SU-DHL-6 (cell line): ENCODE results near the gene CD1E.

ENCODE experiments used
- H2AFZ ChIP-seq: fragments of 200-600 bp; sonication (generic); 2 replicates; pipeline ENCODE4 v1.6.1; 2014; ENCODE audit warnings: low read depth, mild to moderate bottlenecking, moderate library complexity, mixed read lengths, antibody characterized with exemption, low read length; ENCODE audit not compliant: severe bottlenecking
- H3F3A ChIP-seq: fragments of 200-600 bp; shearing (Covaris generic); 2 replicates; pipeline ENCODE4 v1.6.0; 2016; ENCODE audit warnings: antibody characterized with exemption, mild to moderate bottlenecking; ENCODE audit not compliant: insufficient read depth
- H3K27ac ChIP-seq: fragments of 200-600 bp; sonication (generic); 2 replicates; pipeline ENCODE4 v1.5.1; 2016; ENCODE audit warnings: low read depth, mild to moderate bottlenecking, low read length, moderate library complexity, mixed read lengths
- H3K27me3 ChIP-seq: fragments of 200-600 bp; sonication (generic), shearing (Covaris generic); 2 replicates; pipeline ENCODE4 v1.6.0; 2014; ENCODE audit warnings: mild to moderate bottlenecking, low read length
- H3K36me3 ChIP-seq: fragments of 200-600 bp; sonication (generic); 2 replicates; pipeline ENCODE4 v1.6.1; 2014; ENCODE audit warnings: mild to moderate bottlenecking, low read length, mixed read lengths
- H3K4me2 ChIP-seq: fragments of 300-600, 200-600 bp; shearing (Covaris generic), sonication (generic); 2 replicates; pipeline ENCODE4 v1.6.0; 2014; ENCODE audit warnings: low read length, low read depth, mild to moderate bottlenecking; ENCODE audit not compliant: poor library complexity, severe bottlenecking
- H3K4me3 ChIP-seq: fragments of 200-600 bp; sonication (generic); 2 replicates; pipeline ENCODE4 v1.5.1; 2014; ENCODE audit warnings: antibody characterized with exemption, low read length, mild to moderate bottlenecking, mixed read lengths; ENCODE audit not compliant: insufficient read depth, poor library complexity, severe bottlenecking
- H3K79me2 ChIP-seq: fragments of 200-600 bp; sonication (generic); 2 replicates; pipeline ENCODE4 v1.6.1; 2014; ENCODE audit warnings: mild to moderate bottlenecking, low read length, moderate library complexity; ENCODE audit not compliant: insufficient read depth
- H3K9ac ChIP-seq: fragments of 200-600 bp; sonication (generic); 2 replicates; pipeline ENCODE4 v1.7.0; 2014; ENCODE audit warnings: mild to moderate bottlenecking, low read length
- H3K9me2 ChIP-seq: fragments of 200-600 bp; sonication (generic); replicated peaks from 2 replicates; pipeline ENCODE4 v1.6.1; 2014; ENCODE audit warnings: low read length; ENCODE audit not compliant: insufficient read depth
- H3K9me3 ChIP-seq: fragments of 200-600 bp; sonication (generic); 2 replicates; pipeline ENCODE4 v1.6.1; 2014; ENCODE audit warnings: low read length, mixed read lengths; ENCODE audit not compliant: insufficient read depth
- H4K20me1 ChIP-seq: fragments of 200-600 bp; sonication (generic); 2 replicates; pipeline ENCODE4 v1.6.1; 2014; ENCODE audit warnings: low read depth, mild to moderate bottlenecking, antibody characterized with exemption, low read length, moderate library complexity, mixed read lengths
- CTCF ChIP-seq: fragments of 200-600 bp; sonication (generic); IDR thresholded peaks from one replicate; pipeline ENCODE4 v1.5.1; 2017; ENCODE audit warnings: antibody characterized with exemption, mild to moderate bottlenecking, low read length, moderate library complexity; ENCODE audit not compliant: insufficient read depth, poor library complexity, severe bottlenecking
- EZH2phosphoT487 ChIP-seq: fragments of 200-600 bp; sonication (generic), shearing (Covaris generic); conservative IDR thresholded peaks from 2 replicates; pipeline ENCODE4 v1.6.1; 2018; ENCODE audit warnings: mild to moderate bottlenecking, antibody characterized with exemption, low read length, moderate library complexity, mixed read lengths

Gene CD1E

GRCh38 chr1:158331106-158331425 lies 22.6 kb upstream of the CD1E start:
- no peak for TF ChIP-seq CTCF
- TF ChIP-seq EZH2phosphoT487: no peak
- H3K9me2 ChIP-seq: no peaks in the 10 kb centered on the region
- H3K79me2 ChIP-seq: no peaks in the 10 kb centered on the region
- no peaks in the 10 kb centered on the region for H3K9me3 ChIP-seq
- H3F3A ChIP-seq: no peaks in the 10 kb centered on the region
- no peak overlapping the region for H3K4me3 ChIP-seq
- no peak overlapping the region for H2AFZ ChIP-seq
- no peaks in the 10 kb centered on the region for H3K36me3 ChIP-seq
- H3K9ac ChIP-seq: no peak overlapping the region
- no peaks in the 10 kb centered on the region for H3K27me3 ChIP-seq
- H3K4me2 ChIP-seq: no peak overlapping the region
- no peak overlapping the region for H3K27ac ChIP-seq
- no peaks in the 10 kb centered on the region for H4K20me1 ChIP-seq

DNA sequence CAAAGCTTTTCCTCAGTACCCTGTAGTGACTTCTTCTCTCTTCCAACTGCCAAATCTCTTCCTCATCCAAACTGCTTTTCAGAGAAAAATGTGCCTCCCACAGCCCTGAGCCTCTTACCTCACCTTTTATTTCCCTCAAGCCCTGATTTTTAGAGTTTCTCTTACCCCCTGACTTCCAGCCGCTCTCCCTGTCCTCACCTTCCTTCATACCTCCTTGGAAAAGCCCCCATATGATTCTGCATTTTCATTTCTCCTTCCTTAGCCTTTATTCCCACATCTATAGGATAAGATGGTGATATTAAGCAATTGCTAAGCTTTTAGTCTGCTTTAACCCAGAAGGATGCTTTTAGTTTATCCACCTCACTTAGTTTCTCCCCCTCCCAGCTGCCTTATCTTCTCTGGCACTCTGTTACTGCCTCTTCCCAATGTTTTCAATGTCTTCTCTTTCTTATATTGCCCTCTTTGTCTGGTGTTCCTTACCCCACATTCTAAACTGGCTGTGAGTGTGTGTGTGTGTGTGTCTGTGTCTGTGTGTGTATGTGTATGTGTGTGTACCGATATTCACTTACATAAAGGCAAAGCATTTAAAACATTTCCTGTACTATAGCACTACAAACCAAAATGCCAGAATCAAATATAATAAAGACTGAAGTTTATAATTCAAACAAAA lies 22.1 kb upstream of the CD1E start, which contains the start of gene CD1B:
TSS of gene CD1B (minus strand) at position 51 of the 670 bp plus-strand sequence. CDS start 108 bp downstream, outside the sequence.
- H3K9me2 ChIP-seq: no peaks in the 10 kb centered on the region
- H3K9me3 ChIP-seq: no peaks in the 10 kb centered on the region
- no peak for TF ChIP-seq EZH2phosphoT487
- TF ChIP-seq CTCF: no peak
- H3K79me2 ChIP-seq: no peaks in the 10 kb centered on the region
- H3K4me3 ChIP-seq: no peak within 1 kb of the TSS
- no peaks in the 10 kb centered on the region for H4K20me1 ChIP-seq
- H3K9ac ChIP-seq: no peak within 1 kb of the TSS
- no peak within 1 kb of the TSS for H3K4me2 ChIP-seq
- no peaks in the 10 kb centered on the region for H3K27me3 ChIP-seq
- no peak within 1 kb of the TSS for H3K27ac ChIP-seq
- H2AFZ ChIP-seq: no peak within 1 kb of the TSS
- no peaks in the 10 kb centered on the region for H3F3A ChIP-seq
- H3K36me3 ChIP-seq: no peaks in the 10 kb centered on the region

- no peak overlapping the region for H3K27ac ChIP-seq
These were observed 20.1 kb upstream of the CD1E start for GRCh38 chr1:158333405-158334155.

More at GRCh38 chr1:158333405-158334155, 20.1 kb upstream of the CD1E start:
- H3K9ac ChIP-seq: no peak overlapping the region
- H3K4me2 ChIP-seq: no peak overlapping the region
- no peak overlapping the region for H3K4me3 ChIP-seq
- no peaks in the 10 kb centered on the region for H3K9me2 ChIP-seq
- H3K9me3 ChIP-seq: no peaks in the 10 kb centered on the region
- H3K79me2 ChIP-seq: no peaks in the 10 kb centered on the region
- H4K20me1 ChIP-seq: no peaks in the 10 kb centered on the region
- no peaks in the 10 kb centered on the region for H3F3A ChIP-seq
- no peaks in the 10 kb centered on the region for H3K27me3 ChIP-seq
- no peak for TF ChIP-seq EZH2phosphoT487
- no peak for TF ChIP-seq CTCF
- no peaks in the 10 kb centered on the region for H3K36me3 ChIP-seq
- no peak overlapping the region for H2AFZ ChIP-seq
